Type B pancreatic cell (in vitro differentiated cells): Measurements from ENCODE around the gene TRABD. TPM values are rescaled to one million over a fixed set of nuclear protein-coding genes. Genes with fewer than 3 reads are reported as not detected.

Experiments used
- DNase-seq: peaks from one replicate; pipeline ENCODE4 v3.0.0; 2021; ENCODE audit warnings: mixed read lengths; ENCODE audit not compliant: unreplicated experiment; ENCODE audit errors: extremely low spot score
- H3K27ac Mint-ChIP-seq: 2 replicates; pipeline ENCODE4 v1.8.0; 2021; ENCODE audit warnings: mild to moderate bottlenecking, mixed read lengths
- H3K27me3 Mint-ChIP-seq: 2 replicates; pipeline ENCODE4 v1.8.0; 2021; ENCODE audit warnings: mixed read lengths
- H3K36me3 Mint-ChIP-seq: 2 replicates; pipeline ENCODE4 v1.8.0; 2021; ENCODE audit warnings: mixed read lengths
- H3K4me1 Mint-ChIP-seq: one replicate; pipeline ENCODE4 v1.8.0; 2021; ENCODE audit warnings: mixed read lengths; ENCODE audit not compliant: unreplicated experiment
- H3K4me3 Mint-ChIP-seq: 2 replicates; pipeline ENCODE4 v1.8.0; 2021; ENCODE audit warnings: mild to moderate bottlenecking, mixed read lengths
- H3K9me3 Mint-ChIP-seq: 2 replicates; pipeline ENCODE4 v1.8.0; 2021; ENCODE audit warnings: mixed read lengths
- total RNA-seq: library from RNA; stranded (reverse); gene quantifications from 2 replicates; pipeline ENCODE4 v1.2.1, GENCODE V29; 2021; ENCODE audit warnings: low replicate concordance
- TF ChIP-seq, protein P1 (sequence below): fragments of 200-600 bp; sonication (generic); conservative IDR thresholded peaks from 2 replicates; pipeline ENCODE4 v1.5.0; 2021; ENCODE audit warnings: antibody characterized with exemption, mild to moderate bottlenecking

Gene TRABD
- total RNA-seq, 1 donor from 2014 or later, result 37.7 TPM

DNA sequence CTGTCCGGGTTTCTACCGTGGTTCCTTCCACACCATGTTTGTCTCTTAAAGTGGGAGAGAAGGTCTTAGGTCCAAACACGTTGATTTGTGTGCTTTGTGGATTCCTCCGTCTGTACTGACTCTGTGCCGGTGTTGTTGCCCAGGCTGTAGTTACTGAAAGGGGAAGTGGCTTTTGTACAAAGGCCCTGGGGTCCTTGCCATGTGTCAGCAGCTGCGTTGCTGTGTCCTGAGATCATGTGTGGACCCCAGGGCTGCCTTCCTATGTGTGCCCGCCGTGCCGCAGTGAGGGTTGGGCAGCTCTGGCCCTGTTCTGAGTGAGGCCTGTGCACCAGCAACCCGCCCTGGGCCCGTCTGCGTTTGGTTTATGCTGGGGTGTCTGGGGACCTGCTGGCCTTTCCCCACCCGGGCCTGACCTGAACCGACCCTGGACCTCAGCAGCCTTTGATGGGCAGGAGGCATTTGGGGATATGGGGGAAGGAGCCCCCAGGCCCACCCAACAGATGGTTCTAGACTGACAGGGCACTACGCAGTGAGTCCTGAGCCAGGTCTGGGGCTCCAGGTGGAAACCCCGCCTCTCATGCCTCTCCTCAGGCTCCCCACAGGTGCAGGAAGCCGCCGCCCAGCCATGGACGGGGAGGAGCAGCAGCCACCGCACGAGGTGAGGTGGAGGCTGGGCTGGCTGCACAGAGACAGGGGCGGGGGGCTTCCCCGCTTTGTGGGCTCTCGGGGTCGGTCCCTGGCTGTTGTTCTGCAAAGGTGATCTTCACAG lies 6.9 kb downstream of the TRABD start:
- Mint-ChIP-seq H3K4me3 (no peak overlapping the region), H3K9me3 (no peaks in the 10 kb centered on the region), H3K27me3 (no peaks in the 10 kb centered on the region), H3K36me3 (no peaks in the 10 kb centered on the region), H3K27ac (no peak overlapping the region), H3K4me1 (peaks cover 9% of the 10 kb centered on the region)
- TF ChIP-seq, protein P1, sequence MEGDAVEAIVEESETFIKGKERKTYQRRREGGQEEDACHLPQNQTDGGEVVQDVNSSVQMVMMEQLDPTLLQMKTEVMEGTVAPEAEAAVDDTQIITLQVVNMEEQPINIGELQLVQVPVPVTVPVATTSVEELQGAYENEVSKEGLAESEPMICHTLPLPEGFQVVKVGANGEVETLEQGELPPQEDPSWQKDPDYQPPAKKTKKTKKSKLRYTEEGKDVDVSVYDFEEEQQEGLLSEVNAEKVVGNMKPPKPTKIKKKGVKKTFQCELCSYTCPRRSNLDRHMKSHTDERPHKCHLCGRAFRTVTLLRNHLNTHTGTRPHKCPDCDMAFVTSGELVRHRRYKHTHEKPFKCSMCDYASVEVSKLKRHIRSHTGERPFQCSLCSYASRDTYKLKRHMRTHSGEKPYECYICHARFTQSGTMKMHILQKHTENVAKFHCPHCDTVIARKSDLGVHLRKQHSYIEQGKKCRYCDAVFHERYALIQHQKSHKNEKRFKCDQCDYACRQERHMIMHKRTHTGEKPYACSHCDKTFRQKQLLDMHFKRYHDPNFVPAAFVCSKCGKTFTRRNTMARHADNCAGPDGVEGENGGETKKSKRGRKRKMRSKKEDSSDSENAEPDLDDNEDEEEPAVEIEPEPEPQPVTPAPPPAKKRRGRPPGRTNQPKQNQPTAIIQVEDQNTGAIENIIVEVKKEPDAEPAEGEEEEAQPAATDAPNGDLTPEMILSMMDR, result no peak
- no peak for DNase-seq

DNA sequence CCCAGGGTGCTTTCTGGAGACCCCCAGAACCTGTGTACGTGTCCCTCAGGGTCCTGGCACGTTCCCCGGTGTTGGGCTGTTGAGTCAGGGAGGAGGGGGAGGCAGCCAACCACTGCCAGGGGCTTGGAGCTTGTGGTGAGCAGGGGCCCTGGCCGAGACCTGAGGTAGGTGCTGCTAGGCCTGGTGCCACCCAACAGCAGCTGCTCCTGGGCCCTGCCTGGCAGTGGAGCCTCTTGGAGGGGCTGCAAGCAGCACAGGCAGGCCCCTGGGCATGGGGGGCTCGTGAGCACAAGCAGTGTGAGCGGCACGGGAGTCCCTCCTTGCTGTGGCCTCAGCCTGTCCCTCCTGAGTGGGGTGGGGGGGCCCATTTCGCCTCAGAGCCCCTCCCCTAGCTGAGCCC lies 7.9 kb downstream of the TRABD start:
- TF ChIP-seq, protein P1, result no peak

DNA sequence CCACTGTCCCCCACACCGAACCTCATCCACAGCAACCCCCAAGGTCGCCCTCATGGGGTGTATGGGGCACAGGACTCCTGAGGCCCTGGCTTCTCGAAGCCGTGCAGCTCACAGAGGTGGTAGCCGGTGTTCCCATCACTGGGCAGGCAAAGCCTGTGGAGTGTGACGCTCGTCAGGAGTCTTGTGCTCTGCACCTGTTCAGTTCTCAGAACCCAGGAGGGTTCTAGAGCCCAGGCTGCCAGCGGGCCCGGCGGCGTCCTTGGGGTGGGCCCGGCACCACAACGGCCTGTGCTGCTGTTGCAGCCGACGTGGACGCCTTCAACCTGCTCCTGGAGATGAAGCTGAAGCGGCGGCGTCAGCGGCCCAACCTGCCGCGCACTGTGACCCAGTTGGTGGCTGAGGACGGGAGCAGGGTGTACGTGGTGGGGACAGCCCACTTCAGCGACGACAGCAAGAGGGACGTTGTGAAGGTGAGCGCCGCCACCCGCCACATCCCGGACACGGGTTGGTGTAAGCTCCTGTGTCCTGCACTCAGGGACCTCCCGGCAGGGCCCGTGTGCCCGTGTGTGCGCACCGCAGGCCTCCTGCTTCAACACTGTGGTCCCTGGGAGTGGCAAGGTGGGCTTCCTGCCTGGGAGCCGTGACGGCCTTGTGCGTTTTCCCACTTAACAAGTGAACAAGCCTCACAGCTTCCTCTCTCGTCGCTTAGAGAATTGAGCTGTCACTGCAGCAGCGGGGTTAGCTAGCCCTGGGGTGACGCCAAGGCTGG lies 8.5 kb downstream of the TRABD start:
- no peak for DNase-seq
- Mint-ChIP-seq H3K4me3 (no peak overlapping the region), H3K27me3 (no peaks in the 10 kb centered on the region), H3K36me3 (no peaks in the 10 kb centered on the region), H3K27ac (no peak overlapping the region), H3K9me3 (no peaks in the 10 kb centered on the region), H3K4me1 (peaks cover 8% of the 10 kb centered on the region)
- TF ChIP-seq, protein P1, result no peak

More for the DNA sequence above, 7.9 kb downstream of the TRABD start:
- no peak for DNase-seq
- Mint-ChIP-seq H3K4me1 (peaks cover 9% of the 10 kb centered on the region), H3K27me3 (no peaks in the 10 kb centered on the region), H3K36me3 (no peaks in the 10 kb centered on the region), H3K9me3 (no peaks in the 10 kb centered on the region), H3K4me3 (no peak overlapping the region), H3K27ac (no peak overlapping the region)

DNA sequence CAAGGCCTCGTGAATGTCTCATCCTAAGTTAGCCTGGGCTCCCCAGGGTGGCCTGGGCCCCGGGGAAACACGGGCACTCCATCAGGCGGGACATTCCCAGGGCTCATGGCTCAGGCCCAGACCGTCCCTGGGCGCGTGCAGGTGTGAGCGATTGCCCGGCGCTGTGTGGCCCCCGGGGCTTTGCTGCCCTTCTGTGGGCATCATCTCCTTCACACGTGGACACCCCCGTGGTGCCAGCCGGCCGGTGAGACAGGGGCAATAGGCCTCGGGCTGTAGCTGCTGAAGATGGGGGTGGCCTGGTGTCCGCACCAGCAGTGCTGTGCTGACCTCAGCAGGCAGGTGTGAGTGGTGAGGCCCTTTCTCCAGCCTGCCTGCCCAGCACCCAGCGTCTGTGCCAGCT lies 10.5 kb downstream of the TRABD start:
- H3K27me3 Mint-ChIP-seq, result no peaks in the 10 kb centered on the region

DNA sequence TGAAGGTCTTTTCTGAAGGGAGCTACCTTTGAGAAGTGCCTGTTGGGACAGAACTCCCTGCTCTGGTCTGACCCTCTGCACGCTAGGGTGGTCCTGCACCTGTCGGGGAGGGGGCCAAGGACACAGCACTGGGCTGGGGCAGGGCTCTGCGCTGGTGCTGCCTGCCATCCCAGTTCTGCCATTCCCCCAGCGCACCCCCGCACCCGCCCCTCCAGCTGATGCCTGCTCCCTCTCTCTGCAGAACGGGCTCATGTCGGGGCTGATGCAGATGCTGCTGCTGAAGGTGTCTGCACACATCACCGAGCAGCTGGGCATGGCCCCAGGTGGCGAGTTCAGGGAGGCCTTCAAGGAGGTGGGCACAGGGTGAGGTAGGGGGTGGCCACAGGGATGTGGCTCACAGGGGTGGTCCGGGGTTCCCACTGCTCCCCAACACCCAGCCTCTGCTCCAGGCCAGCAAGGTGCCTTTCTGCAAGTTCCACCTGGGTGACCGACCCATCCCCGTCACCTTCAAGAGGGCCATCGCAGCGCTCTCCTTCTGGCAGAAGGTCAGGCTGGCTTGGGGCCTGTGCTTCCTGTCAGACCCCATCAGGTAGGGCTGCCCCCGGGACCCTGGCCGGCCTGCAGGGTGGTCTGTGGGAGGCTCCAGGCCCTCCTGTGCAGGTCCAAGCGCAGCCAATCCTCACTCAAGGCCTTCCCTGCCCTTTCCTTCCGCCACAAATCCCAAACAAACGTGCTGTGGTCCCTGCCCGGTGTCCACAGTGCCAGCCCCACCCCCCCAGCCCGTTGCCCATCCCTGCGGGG lies 11.5 kb downstream of the TRABD start:
- Mint-ChIP-seq H3K27ac (no peak overlapping the region), H3K36me3 (peaks cover 4% of the 10 kb centered on the region), H3K9me3 (no peaks in the 10 kb centered on the region), H3K4me1 (peaks cover 4% of the 10 kb centered on the region), H3K27me3 (no peaks in the 10 kb centered on the region), H3K4me3 (no peak overlapping the region)
- DNase-seq, result no peak
- TF ChIP-seq, protein P1, result no peak

More for the DNA sequence above, 10.5 kb downstream of the TRABD start:
- Mint-ChIP-seq H3K4me3 (no peak overlapping the region), H3K27ac (no peak overlapping the region), H3K36me3 (no peaks in the 10 kb centered on the region), H3K4me1 (peaks cover 3% of the 10 kb centered on the region), H3K9me3 (no peaks in the 10 kb centered on the region)
- no peak for DNase-seq
- TF ChIP-seq, protein P1, result no peak
